MM.1S (cell line): ENCODE measurements around the gene ZNF408.

Experiments used
- DNase-seq: peaks from one replicate; pipeline ENCODE4 v3.0.0-alpha.2; 2015
- H2AFZ ChIP-seq: fragments of 300-600 bp; sonication (generic); 2 replicates; pipeline ENCODE4 v1.6.0; 2016; ENCODE audit warnings: antibody characterized with exemption, low read length
- H3F3A ChIP-seq: fragments of 300-600 bp; sonication (generic); 2 replicates; pipeline ENCODE4 v1.6.1; 2016; ENCODE audit warnings: mild to moderate bottlenecking, antibody characterized with exemption, low read length, moderate library complexity, mixed read lengths; ENCODE audit not compliant: insufficient read depth
- H3K27ac ChIP-seq: fragments of 300-600 bp; sonication (generic); 2 replicates; pipeline ENCODE4 v1.5.1; 2016; ENCODE audit warnings: mild to moderate bottlenecking, low read length
- H3K27me3 ChIP-seq: fragments of 300-600 bp; sonication (generic); replicated peaks from 2 replicates; pipeline ENCODE4 v1.6.0; 2016; ENCODE audit warnings: low read length; ENCODE audit not compliant: insufficient read depth
- H3K36me3 ChIP-seq: fragments of 300-600 bp; sonication (generic); replicated peaks from 2 replicates; pipeline ENCODE4 v1.6.1; 2016; ENCODE audit warnings: mild to moderate bottlenecking, low read length, mixed read lengths; ENCODE audit not compliant: insufficient read depth
- H3K4me1 ChIP-seq: fragments of 300-600 bp; sonication (generic); 2 replicates; pipeline ENCODE4 v1.6.1; 2016; ENCODE audit warnings: low read length, mixed read lengths
- H3K4me2 ChIP-seq: fragments of 300-600 bp; sonication (generic); 2 replicates; pipeline ENCODE4 v1.6.0; 2016; ENCODE audit warnings: low read depth, low read length
- H3K4me3 ChIP-seq: fragments of 300-600 bp; sonication (generic); 2 replicates; pipeline ENCODE4 v1.5.1; 2016; ENCODE audit warnings: low read length, mixed read lengths
- H3K79me2 ChIP-seq: fragments of 300-600 bp; sonication (generic); 2 replicates; pipeline ENCODE4 v1.6.1; 2016; ENCODE audit warnings: mixed run types, low read length, mixed read lengths
- H3K9ac ChIP-seq: fragments of 300-600 bp; sonication (generic); 2 replicates; pipeline ENCODE4 v1.6.1; 2016; ENCODE audit warnings: low read length, mixed read lengths
- H3K9me2 ChIP-seq: fragments of 300-600 bp; sonication (generic); replicated peaks from 2 replicates; pipeline ENCODE4 v1.6.1; 2016; ENCODE audit warnings: mild to moderate bottlenecking, low read length, mixed read lengths; ENCODE audit not compliant: insufficient read depth
- H3K9me3 ChIP-seq: fragments of 300-600 bp; sonication (generic); replicated peaks from 2 replicates; pipeline ENCODE4 v1.6.1; 2016; ENCODE audit warnings: mild to moderate bottlenecking, low read length, mixed read lengths; ENCODE audit not compliant: insufficient read depth
- H4K20me1 ChIP-seq: fragments of 300-600 bp; sonication (generic); 2 replicates; pipeline ENCODE4 v1.6.1; 2016; ENCODE audit warnings: mild to moderate bottlenecking, low read length, moderate library complexity, mixed read lengths; ENCODE audit not compliant: insufficient read depth
- CTCF ChIP-seq: fragments of 300-600 bp; sonication (generic); IDR thresholded peaks from 2 replicates; pipeline ENCODE4 v1.5.1; 2016; ENCODE audit warnings: antibody characterized with exemption, low read length, mixed read lengths
- EZH2 ChIP-seq: fragments of 300-600 bp; sonication (generic); optimal IDR thresholded peaks from 2 replicates; pipeline ENCODE3; 2017; ENCODE audit warnings: low read depth, mild to moderate bottlenecking, antibody characterized with exemption, low read length, mixed read lengths
- EZH2phosphoT487 ChIP-seq: fragments of 300-600 bp; sonication (generic); IDR thresholded peaks from 2 replicates; pipeline ENCODE4 v1.6.1; 2018; ENCODE audit warnings: antibody characterized with exemption, low read length

Gene ZNF408

GRCh38 chr11:46718155-46719019 lies 17.6 kb downstream of the ZNF408 start:
- H2AFZ ChIP-seq = 0 out of 2 replicates have a peak overlapping the region, but pooled peaks have one; percentile 29

GRCh38 chr11:46719048-46719542 lies 18.3 kb downstream of the ZNF408 start, which contains the start of gene F2:
F2 (plus strand) TSS chr11:46719213; CDS start chr11:46719236, 23 bp downstream.
- Histone ChIP-seq H3K79me2 (no peaks in the 10 kb centered on the region), H3K4me2 (no peak within 1 kb of the TSS), H3K4me1 (no peaks in the 10 kb centered on the region), H3K9me2 (no peaks in the 10 kb centered on the region), H3F3A (no peaks in the 10 kb centered on the region), H3K36me3 (no peaks in the 10 kb centered on the region), H2AFZ (0 out of 2 replicates have a peak within 1 kb of the TSS, but pooled peaks have one; percentile 29), H3K27ac (no peak within 1 kb of the TSS), H4K20me1 (no peaks in the 10 kb centered on the region), H3K9ac (no peak within 1 kb of the TSS), H3K27me3 (no peaks in the 10 kb centered on the region), H3K9me3 (no peaks in the 10 kb centered on the region), H3K4me3 (no peak within 1 kb of the TSS)
- TF ChIP-seq EZH2phosphoT487 (no peak), EZH2 (no peak), CTCF (no peak)
- DNase-seq = no peak

More at GRCh38 chr11:46718155-46719019, 17.6 kb downstream of the ZNF408 start:
- TF ChIP-seq EZH2 (no peak), CTCF (no peak), EZH2phosphoT487 (no peak)
- no peaks in the 10 kb centered on the region for H4K20me1 ChIP-seq
- no peaks in the 10 kb centered on the region for H3K36me3 ChIP-seq
- no peak overlapping the region for H3K4me2 ChIP-seq
- no peaks in the 10 kb centered on the region for H3F3A ChIP-seq
- DNase-seq = no peak
- H3K27me3 ChIP-seq = no peaks in the 10 kb centered on the region
- no peaks in the 10 kb centered on the region for H3K9me2 ChIP-seq
- no peak overlapping the region for H3K4me3 ChIP-seq
- no peaks in the 10 kb centered on the region for H3K79me2 ChIP-seq
- no peaks in the 10 kb centered on the region for H3K4me1 ChIP-seq
- no peak overlapping the region for H3K27ac ChIP-seq
- no peaks in the 10 kb centered on the region for H3K9me3 ChIP-seq
- H3K9ac ChIP-seq = no peak overlapping the region

GRCh38 chr11:46719543-46720218 lies 18.9 kb downstream of the ZNF408 start:
- Histone ChIP-seq H3K36me3 (no peaks in the 10 kb centered on the region), H3K4me2 (no peak overlapping the region), H3K4me3 (no peak overlapping the region), H3K79me2 (no peaks in the 10 kb centered on the region), H3F3A (no peaks in the 10 kb centered on the region), H3K9me3 (no peaks in the 10 kb centered on the region), H3K9ac (no peak overlapping the region), H3K4me1 (no peaks in the 10 kb centered on the region), H3K9me2 (no peaks in the 10 kb centered on the region), H4K20me1 (no peaks in the 10 kb centered on the region), H3K27me3 (no peaks in the 10 kb centered on the region), H3K27ac (no peak overlapping the region), H2AFZ (no peak overlapping the region)
- TF ChIP-seq EZH2 (no peak), EZH2phosphoT487 (no peak), CTCF (no peak)
- DNase-seq = no peak
